NCI-H748 treated with DMSO at 0.1 percent for 48 hours (cell line): ENCODE data around the gene CCNJL.

Source experiments
- DNase-seq: peaks from one replicate; lab custom pipeline; 2025; lab: John Stamatoyannopoulos, UW

CCNJL gene

DNA sequence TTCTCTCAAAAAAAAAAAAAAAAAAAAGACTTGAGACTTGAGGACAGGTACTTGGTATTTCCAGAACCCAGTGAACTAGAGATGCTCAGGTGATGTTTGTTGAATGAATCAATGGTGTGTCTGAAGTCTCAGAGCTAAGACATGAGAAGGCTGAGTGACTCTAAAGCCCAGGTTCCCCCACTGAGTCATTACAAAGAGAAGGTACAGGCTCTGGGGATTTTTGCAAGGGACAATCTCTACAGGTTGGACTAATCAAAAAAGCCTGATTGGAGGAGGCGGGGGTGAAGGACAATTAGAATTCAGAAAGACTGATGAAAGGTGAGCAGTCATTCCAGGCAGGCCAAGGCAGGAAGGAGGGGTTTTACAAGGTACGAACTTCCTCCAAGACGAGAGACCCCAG, 91.3 kb downstream of the CCNJL start:
- DNase-seq: no peak

DNA sequence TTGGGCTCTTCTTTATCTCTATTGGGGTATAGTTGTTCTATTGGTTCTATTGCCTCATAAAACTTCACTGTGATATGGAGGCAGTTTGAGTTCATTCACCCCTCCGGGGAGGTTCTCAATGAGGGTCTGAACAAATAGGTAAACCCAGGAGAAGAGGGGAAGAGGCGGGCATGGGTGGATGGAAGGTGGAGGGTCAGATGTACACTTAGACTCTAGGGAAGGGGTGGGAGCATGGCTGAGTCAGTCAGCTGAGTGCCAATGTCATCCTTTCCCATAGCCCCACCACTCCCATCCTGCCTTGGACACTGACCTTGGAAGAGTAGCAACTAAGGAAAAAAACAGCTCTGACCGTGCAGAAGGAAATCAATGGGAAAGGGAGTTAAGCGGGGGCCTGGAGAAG, 93.0 kb downstream of the CCNJL start:
- no peak for DNase-seq

DNA sequence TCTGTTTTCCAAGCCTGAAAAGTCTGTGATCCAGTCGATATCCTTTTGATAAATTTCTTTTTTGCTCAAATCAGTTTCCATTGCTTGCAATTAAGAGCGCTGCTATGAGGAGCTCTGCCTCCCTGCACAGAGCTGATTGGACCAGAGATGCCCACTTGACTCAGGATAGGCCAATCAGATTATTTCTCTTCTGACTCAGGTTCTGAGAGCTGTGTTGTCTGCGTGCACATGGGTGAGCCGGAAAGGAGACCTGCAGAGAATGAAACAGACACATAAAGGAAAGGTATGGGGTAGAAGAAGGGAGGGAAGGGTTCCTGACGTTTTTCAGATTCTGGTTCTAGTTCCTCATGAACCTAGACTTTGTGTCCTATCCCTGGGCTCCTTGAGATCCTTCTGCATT, 98.8 kb downstream of the CCNJL start:
- peak; percentile 10 for DNase-seq

DNA sequence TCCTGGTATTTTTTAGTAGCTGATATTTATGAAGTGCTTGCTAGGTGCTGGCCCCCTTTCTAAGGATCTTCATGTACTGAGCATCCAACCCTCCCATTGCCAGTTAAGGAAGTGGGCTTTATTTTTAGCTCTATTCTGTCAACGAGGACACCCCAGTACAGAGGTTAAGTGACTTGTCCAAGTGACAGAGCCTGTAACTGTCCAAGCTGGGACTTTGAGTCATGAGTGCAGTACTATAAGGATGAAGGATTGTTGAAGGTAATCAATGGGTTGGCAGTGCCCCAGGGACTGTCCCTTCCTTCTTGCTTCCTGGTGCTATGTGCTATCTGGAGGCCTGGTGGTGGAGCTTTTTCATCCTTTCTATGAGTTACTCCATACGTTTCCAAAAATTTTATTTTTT, 101.0 kb downstream of the CCNJL start:
- DNase-seq: no peak

DNA sequence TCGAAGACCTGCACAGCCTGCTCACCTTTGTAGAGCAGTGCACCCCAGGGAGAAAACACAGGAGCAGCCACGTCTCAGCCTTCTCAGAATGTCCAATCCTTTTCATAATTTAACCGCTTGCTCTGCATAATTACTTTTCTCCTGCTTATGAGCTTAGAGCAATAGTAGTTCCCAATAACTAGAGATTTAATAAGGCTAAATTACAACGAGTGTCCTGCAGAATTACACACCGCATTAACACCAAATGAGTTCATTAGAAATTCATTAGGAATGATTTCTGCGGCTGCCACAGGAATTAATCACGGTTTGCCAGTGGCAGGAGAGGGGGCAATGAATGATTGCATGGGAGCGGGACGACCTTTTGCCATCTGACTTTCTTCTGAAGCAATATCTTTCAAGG, 101.8 kb downstream of the CCNJL start:
- no peak for DNase-seq

DNA sequence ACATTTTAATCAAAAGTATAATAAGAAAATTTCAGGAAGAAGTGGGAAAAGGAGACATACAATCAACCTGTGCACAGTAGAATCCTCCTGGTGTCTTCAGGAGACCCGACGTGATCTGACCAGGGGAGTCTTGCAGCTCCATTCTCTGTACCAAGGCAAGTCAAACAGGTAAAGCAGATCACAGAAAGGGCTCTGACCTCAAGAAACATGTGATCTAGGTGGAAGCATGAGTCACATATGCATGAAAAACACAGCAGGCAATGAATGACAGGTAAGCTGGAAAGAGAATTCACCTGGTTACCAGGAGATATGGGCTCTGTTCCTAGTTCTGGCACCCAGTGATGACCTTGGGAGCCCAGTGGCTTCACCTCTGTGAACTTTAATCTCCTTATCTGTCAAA, 102.4 kb downstream of the CCNJL start:
- DNase-seq: no peak

DNA sequence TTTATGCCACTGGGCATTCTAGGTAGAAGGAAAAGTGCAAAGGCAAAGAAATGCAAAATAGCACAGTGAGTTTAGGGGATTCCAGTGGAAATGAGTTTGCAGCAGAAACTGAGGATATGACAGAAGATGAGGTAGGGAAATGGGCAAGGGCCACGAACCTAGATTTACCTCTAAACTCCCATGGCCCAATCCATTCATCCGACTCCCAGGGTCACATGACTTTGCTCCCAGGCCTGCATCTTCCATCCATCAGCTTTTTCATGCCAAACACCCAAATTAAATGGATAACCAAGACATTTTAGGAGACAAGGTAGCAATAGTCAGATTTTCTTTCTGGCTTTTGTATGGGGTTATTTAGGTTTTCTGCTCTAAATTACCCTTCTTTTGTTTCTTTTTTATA, 105.3 kb downstream of the CCNJL start:
- DNase-seq: no peak
